HG02759 (cell line): ENCODE results near the gene FYTTD1.
A peak's percentile ranks its signal among the peaks of the same experiment; 100 is the strongest.
"Not testable (repeated sequence)": the region's sequence is repeated elsewhere in the genome, so short reads cannot be mapped to it uniquely, and the experiment has no call there.

Experiments used
- ATAC-seq: cut with Tn5 transposase; IDR thresholded peaks from one replicate; pipeline ENCODE4 v1.9.1; 2021; ENCODE audit warnings: mild to moderate bottlenecking, moderate library complexity; ENCODE audit not compliant: unreplicated experiment

FYTTD1 gene, protein sequence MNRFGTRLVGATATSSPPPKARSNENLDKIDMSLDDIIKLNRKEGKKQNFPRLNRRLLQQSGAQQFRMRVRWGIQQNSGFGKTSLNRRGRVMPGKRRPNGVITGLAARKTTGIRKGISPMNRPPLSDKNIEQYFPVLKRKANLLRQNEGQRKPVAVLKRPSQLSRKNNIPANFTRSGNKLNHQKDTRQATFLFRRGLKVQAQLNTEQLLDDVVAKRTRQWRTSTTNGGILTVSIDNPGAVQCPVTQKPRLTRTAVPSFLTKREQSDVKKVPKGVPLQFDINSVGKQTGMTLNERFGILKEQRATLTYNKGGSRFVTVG

DNA sequence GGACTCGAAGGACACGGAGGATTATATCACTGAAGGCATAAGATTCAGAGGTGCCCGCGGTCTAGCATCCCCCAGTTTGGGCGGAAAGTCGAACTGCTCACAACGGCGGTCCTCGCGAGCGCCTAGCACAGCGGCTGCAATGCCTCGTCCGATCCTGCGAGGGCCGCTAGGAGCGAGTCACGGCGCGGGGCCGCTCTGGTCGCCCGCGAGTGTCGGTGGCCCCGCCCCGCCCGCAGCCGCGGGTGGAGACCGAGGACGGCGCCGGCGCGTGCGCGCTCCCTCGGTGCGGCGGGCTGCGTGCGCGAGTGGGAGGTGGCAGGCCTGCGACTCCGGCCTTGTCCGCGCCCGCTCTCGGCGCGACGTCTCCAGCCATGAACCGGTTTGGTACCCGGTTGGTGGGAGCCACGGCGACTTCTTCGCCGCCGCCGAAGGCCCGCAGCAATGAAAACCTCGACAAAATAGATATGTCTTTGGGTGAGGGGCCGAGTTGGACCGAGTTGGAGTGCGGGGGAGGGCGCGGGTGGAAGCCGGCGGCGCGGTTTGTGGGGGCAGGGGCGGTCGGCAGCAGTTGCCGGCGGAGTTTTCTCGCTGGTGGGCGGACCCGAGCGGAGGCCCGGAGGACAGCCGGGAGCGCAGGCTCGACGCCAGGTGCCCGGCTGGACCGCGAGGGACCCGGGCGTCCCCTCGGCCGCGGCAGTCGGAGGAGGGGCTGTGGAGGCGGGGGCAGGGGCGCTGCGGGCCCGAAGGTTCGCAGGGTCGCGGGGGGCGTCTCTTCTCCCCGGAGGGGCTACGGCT lies at the start of gene FYTTD1:
Gene FYTTD1, plus strand, starts transcription at position 283 of the 795 bp plus-strand sequence. Its CDS starts 89 bp downstream, at position 372.
- ATAC-seq, result peak; percentile 83

DNA sequence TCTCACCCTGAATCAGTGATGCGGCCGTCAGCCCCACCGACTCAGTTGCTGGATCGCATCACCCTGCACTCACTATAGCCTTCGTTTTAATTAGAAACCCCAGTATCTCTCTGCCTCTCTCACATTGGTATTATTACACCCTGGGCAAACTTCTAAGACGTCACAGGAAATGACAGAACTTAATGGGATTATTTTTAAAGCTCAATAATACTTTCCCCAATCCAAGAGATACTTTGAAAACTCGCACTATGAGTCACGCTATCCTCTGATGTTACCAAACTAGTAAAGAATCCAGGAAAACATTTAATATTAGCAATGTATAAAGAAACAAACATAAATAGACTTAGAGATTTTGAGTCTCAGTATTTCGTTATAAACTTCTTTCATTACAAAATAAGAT lies 49.6 kb upstream of the FYTTD1 start:
- ATAC-seq, result no peak

DNA sequence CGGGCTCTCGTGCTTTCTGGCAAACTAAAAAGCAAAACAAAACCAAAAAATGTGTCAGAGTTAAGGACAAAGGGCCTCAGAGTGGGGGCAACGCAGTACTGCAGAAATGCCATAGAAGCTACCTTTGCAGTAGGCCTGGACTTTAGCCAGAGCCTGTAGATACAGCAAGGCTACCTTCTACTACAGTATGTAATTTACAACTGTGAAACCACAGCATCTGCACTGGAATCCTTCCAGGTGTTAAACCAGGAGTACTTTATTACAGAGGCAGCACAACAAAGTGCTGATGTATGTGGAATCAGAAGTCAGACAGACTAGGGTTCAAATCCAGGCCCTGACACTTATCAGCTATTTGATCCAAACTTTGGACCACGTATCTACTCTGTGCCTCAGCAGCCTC lies 47.8 kb upstream of the FYTTD1 start:
- ATAC-seq, result no peak

DNA sequence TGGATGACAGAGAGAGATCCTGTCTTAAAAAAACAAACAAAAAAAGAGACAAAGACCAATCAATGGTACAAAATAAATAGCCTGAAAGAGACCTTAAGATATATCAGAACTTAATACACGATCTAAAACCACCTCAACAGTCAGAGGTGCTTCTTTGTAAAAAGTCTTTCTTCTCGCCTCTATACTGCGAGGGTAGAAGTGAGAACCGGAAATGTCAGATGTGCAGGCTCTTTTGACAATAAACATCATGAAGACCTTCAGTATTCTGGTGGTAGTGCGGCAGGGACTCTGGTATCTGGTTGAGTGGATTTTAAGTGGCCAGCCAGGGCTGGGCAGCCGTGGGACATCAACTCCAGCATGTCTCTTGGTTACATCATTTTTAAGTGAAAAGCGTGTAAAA lies 43.0 kb upstream of the FYTTD1 start:
- ATAC-seq, result no peak

DNA sequence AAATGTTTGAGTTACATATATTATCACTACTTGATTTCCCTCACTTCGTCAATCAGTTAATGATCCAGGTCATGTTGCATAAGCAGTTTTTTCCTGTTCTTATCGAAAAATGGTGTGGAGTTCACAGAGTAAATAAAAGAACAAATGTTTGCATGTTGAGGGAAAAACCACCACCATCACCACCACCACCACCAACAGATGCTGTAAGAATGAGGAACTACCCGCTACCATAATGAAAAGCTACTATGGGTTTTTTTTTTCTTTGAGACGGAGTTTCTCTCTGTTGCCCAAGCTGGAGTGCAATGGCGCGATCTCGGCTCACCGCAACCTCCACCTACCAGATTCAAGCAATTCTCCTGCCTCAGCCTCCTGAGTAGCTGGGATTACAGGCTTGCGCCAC lies 40.5 kb upstream of the FYTTD1 start:
- ATAC-seq, result no peak

DNA sequence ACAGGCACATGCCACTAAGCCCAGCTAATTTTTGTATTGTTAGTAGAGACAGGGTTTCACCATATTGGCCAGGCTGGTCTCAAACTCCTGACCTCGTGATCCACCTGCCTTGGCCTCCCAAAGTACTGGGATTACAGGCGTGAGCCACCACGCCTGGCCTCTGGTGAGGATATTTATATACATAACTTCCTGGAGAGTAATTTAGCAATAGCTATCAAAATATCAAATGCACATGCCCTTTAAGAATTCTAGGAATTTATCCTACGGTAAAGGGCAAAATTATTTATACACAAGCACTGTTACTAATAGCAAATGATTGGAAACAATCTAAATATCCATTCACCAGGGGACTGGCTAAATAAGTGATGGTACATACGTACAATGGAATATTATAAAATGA lies 38.7 kb upstream of the FYTTD1 start:
- ATAC-seq, result not testable (repeated sequence)

DNA sequence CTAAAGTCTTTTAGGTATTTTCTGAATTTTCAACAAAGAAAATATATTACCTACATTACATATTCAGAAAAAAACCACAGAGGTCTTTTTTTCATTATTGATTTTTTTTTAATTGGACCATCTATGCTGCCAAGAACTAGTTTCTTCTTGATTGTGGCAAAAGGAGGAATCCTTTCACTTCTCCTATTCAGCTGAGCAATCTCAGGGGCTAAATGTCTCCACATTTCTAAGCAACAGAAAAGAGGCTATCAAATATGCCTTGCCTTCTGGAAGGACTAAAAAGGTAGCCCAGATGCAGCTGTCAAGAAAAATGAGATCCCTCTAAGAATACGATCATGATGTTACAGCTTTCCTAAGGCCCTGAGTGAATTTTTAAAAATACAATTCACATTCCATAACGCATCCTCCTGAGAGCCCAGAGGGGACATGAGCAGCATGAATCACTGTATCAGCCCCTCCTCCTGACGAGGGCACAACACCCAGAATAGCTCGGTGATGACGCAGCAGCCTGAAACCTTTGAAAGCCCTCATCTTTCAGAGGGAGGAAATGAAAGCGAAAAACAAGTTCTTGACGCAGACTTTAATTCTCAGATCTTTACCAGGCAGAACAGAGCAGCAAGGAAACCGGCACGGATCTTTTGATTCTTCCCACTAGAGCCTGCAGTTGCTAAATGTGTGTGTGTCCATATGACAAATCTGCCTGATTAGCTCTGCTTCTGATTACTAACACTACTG lies 37.5 kb upstream of the FYTTD1 start:
- peak; percentile 85 for ATAC-seq

DNA sequence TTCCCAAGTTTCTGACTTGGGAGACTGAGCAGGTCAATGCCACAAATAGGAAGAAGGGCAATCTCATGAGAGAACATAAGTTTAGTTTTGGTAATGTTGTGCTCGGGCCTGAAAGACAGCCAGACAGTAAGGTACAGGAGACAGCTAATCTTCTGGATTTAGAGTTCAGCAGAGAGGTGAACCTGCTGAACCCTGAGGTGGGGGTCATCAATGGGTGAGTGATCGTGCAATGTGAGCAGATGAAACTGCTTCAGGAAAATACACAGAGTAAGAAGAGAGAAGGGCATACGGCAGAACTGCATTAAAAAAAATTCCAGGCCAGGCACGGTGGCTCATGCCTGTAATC lies 36.2 kb upstream of the FYTTD1 start:
- peak; percentile 27 for ATAC-seq

DNA sequence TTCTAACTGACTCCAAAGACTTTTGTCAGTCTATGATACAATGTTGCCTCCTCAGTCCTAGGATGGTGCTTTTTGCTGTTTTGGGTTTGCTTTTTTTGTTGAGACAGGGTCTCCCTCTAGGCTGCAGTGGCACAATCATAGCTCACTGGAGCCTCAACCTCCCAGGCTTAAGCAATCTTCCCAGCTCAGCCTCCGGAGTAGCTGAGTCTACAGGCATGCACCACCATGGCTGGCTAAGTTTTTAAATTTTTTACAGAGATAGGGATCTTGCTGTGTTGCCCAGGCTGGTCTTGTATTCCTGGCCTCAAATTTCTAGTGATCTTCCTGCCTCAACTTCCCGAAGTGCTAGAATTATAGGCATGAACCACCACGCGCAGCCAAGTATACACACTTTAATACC lies 35.4 kb upstream of the FYTTD1 start:
- ATAC-seq, result no peak

DNA sequence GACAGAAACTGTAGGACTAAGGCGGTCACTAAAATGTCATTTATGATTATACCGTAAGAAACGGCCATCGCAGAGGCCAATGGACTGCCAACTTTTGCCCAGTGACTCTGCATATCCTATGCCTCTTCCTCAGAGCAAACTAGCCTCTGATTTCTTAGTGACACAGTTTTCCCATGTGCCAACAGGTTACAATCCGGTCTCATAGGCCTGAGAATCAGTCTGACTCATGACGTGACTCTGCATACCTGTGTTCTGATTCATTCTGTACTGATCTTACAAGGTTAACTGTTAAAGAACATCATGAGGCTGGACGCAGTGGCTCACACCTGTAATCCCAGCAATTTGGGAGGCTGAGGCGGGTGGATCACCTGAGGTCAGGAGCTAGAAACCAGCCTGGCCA lies 30.8 kb upstream of the FYTTD1 start:
- ATAC-seq, result no peak

DNA sequence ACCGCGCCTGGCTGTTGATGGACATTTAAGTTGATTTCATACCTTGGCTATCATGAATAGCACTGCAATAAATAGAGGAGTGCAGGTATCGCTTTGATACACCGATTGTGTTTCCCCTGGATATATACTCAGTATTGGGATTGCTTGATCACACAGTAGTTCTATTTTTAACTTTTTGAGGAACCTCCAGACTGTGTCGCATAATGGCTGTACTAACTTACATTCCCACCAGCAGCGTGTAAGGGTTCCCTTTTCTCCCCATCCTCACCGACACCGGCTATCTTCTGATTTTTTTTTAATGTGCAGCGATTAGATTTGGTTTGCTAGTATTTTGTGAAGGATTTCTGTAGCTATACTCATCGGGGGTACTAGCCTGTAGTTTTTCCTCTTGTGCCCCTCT lies 29.0 kb upstream of the FYTTD1 start:
- no peak for ATAC-seq

DNA sequence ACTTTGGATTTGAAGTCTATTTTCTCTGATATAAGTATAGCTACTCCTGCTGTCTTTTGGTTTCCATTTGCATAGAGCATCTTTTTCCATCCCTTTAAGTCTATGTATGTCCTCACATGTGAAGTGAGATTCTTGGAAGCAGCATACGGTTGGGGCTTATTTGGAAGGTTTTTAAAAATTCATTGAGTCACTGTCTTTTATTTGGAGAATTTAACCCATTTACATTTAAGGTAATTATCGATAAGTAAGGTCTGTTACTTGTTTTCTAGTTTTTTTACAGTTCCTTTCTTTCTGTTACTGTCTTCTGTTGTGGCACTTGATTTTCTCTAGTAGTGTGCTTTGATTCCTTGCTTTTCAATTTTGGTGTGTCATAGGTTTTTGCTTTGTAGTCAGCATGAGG lies 26.9 kb upstream of the FYTTD1 start:
- ATAC-seq, result no peak

DNA sequence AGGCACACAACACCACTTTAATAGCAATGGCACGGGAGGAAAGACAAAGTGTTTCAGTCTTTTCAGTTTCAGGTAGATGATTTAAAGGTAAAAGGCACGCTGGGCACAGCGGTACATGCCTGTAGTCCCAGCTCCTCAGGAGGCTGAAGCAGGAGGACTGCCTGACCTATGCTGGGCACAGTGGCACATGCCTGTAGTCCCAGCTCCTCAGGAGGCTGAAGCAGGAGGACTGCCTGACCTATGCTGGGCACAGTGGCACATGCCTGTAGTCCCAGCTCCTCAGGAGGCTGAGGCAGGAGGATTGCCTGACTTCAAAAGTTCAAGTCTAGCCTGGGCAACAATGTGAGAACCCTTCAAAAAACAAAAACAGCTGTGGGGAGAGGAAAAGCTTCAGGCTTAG lies 21.8 kb upstream of the FYTTD1 start:
- ATAC-seq, result not testable (repeated sequence)

DNA sequence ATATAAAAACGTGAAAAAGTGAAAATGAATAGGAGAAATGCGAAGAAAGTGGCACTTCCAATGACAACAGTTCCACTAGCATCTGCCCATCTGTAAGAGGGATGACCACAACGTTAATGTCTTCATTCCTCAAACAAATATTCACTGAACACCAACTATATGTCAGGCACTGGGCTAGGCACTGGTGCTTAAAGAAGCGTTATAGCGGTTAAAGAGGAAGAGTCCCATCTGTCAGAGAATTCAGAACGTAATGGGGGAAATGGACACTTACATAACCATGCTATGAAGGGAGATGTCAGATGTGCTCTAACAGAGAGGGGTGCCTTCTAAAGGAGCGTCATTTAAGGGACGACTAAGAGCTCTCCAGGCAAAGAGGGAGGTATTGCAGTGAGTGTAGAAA lies 21.2 kb upstream of the FYTTD1 start:
- no peak for ATAC-seq

DNA sequence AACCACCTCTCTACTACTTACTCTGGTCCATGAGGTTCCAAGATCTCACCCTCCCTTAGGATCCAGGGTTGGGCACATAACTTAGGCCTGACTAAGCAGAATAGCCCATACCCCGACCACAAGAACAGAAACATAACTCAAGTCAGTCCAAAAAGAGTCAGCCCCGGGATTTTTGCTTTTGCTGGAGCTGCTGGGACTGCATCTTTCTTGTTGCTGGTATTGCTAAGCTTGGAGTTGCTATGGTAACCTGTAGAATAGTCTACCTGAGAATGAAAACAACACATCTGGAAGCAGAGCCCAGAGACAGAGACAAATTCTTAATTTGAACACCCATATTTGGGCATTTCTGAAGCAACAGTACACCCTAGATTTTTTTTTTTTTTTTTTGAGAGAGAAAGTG lies 19.5 kb upstream of the FYTTD1 start:
- ATAC-seq, result no peak

DNA sequence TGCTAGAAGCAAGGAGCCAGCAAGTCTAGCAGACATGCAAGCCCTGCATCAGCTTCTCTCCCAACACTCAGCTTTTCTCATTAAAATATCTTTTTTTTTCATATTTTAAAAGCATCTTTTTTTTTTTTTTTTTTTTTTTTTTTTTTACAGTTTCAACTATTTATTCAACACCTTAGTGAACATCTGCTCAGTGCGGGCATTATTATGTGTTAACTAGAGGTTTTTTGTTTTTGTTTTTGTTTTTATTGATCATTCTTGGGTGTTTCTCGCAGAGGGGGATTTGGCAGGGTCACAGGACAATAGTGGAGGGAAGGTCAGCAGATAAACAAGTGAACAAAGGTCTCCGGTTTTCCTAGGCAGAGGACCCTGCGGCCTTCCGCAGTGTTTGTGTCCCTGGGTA lies 18.9 kb upstream of the FYTTD1 start:
- not testable (repeated sequence) for ATAC-seq

DNA sequence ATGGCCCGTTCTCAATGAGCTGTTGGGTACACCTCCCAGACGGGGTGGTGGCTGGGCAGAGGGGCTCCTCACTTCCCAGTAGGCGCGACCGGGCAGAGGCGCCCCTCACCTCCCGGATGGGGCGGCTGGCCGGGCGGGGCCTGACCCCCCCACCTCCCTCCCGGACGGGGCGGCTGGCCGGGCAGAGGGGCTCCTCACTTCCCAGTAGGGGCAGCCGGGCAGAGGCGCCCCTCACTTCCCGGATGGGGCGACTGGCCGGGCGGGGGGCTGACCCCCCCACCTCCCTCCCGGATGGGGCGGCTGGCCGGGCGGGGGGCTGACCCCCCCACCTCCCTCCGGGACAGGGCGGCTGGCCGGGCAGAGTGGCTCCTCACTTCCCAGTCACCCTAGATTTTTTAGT lies 18.2 kb upstream of the FYTTD1 start:
- ATAC-seq, result not testable (repeated sequence)

DNA sequence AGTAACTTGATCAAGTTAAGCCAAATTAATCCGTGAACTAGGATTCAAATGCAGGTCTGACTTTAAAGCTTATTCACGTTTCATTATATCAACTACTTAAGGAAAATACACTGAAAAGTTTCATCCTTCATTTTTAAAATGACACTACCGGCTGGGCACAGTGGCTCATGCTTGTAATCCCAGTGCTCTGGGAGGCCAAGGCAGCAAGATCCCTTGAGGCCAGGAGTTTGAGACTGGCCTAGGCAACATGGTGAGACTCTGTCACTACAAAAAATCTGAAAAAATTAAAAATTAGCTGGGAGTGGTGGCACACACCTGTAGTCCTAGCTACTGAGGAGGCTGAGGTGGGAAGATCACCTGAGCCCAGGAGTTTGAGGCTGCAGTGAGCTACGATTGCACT lies 16.6 kb upstream of the FYTTD1 start:
- ATAC-seq, result no peak

DNA sequence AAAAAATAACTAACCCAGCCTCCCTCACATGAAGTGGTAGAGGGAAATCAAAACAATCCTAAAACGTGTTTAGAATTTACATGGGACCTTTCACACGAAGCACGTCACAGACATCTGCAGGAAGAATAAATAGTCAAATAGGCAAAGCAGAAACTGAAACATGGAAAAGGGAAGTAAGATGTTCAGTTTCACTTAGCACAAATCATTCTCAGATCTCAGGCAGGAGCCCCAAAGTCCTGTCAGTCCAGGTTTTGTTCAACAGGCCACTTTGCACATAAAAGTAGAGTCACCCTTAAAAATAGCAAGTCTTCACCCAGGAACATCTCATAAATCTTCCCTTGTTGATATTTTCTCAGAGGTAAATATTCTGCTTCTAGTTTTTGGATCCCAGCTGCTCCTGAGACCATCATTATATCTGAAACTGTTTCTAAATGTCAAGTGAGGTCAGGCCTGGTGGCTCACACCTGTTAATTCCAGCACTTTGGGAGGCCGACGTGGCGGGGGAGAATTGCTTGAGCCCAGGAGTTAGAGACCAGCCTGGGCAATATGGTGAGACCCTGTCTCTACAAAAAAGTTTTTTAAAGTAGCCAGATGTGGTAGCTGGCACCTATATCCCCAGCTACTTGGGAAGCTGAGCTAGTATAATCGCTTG lies 14.9 kb upstream of the FYTTD1 start:
- ATAC-seq, result peak; percentile 33

DNA sequence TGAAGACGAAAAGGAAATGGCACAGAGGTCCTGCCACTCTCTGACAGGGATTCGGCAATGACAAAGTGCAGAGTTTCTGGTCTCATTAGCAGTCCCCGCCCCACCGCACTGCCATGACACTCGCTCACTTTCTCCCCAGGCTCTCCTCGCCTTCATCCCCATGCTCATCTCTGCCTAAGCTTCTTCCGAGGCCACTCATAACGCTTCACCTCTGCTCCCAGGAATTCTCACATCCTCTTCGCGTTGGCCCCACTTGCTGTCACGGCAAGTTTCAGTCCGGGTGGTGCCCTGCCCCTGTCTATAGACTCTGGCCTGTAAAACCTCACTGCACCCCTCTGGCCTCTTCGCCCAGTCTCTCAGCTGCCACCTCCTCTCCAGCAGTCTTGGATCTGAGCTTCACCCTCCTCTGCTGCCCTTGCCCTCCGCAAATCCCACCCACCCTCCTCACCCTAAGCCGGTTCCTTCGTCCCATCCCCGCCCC lies 13.6 kb upstream of the FYTTD1 start:
- peak; percentile 17 for ATAC-seq
